Activated CD4-positive, alpha-beta T cell treated with anti-CD3 and anti-CD28 coated beads for 24 hours (primary cell): ENCODE measurements around the gene CENPA.
"Not testable (repeated sequence)": the region's sequence is repeated elsewhere in the genome, so short reads cannot be mapped to it uniquely, and the experiment has no call there.

ENCODE experiments used
- DNase-seq, 2 donors: peaks; one replicate each; pipeline ENCODE4 v3.0.0-alpha.2; 2020; ENCODE audit warnings: low read depth in 2 of 2

The CENPA gene

DNA sequence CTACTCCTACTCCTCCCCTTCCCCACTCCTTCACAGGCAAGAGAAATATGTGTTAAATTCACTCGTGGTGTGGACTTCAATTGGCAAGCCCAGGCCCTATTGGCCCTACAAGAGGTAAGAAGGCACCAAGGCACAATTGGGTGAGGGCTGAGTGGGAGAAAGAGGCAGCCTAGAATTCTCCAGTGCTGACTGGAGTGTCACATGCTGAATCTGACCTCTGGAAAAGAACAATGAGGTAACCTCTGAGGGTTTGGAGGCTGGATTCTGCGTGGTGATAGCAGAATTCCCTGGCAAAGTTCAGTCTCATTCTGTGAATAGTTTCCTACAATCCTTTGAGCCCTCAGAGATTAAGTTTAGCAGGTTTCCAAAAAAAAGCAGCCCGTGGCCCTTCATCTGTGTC is 6.9 kb downstream of the CENPA start:
- DNase-seq: no peak

- DNase-seq: no peak
Observed at GRCh38 chr2:26793518-26793917, 7.7 kb downstream of the CENPA start.

DNA sequence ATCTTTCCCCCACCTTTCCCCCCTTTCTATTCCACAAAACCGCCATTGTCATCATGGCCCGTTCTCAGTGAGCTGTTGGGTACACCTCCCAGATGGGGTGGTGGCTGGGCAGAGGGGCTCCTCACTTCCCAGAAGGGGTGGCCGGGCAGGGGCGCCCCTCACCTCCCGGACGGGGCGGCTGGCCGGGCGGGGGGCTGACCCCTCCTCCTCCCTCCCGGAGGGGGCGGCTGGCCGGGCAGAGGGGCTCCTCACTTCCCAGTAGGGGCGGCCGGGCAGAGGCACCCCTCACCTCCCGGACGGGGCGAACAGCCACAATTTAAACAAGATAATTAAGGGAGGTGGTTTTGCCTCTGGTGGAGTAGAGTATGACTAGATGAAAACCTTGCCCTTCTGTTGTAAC is 9.3 kb downstream of the CENPA start:
- not testable (repeated sequence) for DNase-seq

GRCh38 chr2:26801328-26801727 is 15.5 kb downstream of the CENPA start:
- DNase-seq: no peak

DNA sequence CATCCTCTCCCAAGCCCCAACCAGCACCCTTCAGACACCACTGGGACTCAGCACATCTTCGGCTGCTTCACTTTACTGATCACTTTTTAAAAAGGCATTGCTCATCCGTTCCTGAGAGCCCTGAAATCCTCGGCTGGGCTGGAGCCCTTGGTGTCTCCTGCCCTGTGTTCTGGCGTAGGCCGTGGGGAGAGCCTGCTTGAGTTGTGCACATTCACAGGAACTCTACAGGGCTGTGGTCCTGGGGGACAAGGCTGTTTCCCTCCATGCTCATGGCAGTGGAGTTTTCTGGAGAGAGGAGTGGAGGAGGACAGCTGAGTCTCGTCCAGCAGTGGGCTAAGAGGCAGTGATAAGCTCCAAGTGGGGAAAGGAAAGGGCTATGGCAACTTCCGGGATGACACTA is 15.9 kb downstream of the CENPA start:
- DNase-seq: no peak

DNA sequence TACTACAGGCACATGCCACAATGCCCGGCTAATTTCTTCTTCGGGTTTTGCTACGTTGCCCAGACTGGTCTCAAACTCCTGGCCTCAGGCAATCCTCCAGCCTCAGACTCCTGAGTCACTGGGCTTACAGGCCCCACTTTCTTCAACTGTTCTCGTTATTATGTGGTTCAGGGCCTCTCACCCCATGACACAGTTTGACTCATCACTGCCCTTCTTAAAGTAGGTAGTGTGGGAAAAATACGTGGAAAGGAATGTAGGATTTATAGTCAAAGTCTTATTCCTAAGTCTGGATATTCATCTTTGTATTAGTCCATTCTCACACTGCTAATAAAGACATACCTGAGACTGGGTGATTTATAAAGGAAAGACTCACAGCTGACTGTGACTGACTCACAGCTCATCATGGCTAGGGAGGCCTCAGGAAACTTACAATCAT is 19.4 kb downstream of the CENPA start:
- DNase-seq: no peak

- DNase-seq: no peak
Observed at GRCh38 chr2:26807788-26808460, 22.1 kb downstream of the CENPA start.

- no peak for DNase-seq
Observed at GRCh38 chr2:26809211-26809610, 23.4 kb downstream of the CENPA start.

DNA sequence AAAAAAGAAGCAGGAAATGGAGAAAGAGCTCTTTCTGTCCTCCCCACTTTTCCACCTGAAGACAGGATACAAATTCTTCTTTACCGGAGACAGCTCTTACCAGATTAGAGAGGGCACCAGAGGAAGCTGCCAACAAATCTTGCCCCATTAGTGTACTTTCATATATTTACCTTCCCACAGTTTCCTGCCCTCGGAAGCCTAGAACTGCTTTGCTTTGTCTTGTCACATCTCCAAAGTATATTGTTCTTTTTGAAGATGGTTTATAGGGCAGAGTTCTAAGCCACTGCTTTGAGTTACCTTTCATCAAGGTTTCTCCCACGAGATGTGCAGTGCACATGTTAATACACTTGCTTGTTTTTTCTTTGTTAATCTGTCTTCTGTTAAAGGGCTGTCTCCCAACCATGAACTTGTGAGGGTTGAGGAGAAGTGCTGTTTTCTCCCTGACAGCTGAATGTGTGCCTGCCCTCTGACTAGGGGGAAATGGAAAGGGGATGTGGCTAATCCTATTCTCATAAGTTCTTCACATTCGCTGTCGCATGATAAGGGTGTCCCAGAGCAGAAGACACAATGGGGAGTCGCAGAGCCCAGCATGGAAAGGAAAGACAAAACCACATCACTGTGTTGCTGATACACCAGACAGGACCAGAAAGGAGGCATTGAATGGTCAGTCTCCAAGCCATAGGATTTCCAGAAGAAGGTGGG is 24.2 kb downstream of the CENPA start:
- no peak for DNase-seq

GRCh38 chr2:26811261-26811660 is 25.4 kb downstream of the CENPA start:
- no peak for DNase-seq

GRCh38 chr2:26811791-26812694 is 26.2 kb downstream of the CENPA start:
- no peak for DNase-seq

GRCh38 chr2:26812731-26813130 is 26.9 kb downstream of the CENPA start:
- no peak for DNase-seq

- not testable (repeated sequence) for DNase-seq
Observed at GRCh38 chr2:26814072-26814765, 28.4 kb downstream of the CENPA start.

GRCh38 chr2:26816893-26817292 is 31.0 kb downstream of the CENPA start:
- no peak for DNase-seq

- DNase-seq: no peak
Observed at GRCh38 chr2:26818255-26818654, 32.4 kb downstream of the CENPA start.

DNA sequence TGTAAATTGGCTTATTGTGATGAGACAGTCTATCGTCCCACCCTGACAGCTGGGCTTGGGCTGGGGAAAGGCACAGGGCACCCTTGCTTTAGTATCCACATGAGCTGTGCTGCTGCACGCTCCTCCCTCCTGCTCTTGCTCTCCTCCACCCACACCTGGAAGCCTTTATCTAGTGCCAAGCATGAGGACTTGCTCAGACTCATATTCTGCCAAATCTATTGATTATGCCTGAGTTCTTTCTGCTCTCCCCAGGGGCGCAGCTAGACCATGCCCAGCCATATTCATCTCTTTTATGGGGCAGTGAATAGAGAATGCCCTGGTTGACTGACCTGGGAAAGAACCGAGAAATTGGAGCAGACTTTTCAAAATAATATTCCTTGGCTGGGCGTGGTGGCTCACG is 33.1 kb downstream of the CENPA start:
- no peak for DNase-seq

- DNase-seq: no peak
Observed at GRCh38 chr2:26820932-26821331, 35.1 kb downstream of the CENPA start.

GRCh38 chr2:26822877-26823276 is 37.0 kb downstream of the CENPA start:
- no peak for DNase-seq

- no peak for DNase-seq
Observed at GRCh38 chr2:26838121-26838906, 52.5 kb downstream of the CENPA start.

GRCh38 chr2:26840937-26841610 is 55.2 kb downstream of the CENPA start:
- no peak for DNase-seq

DNA sequence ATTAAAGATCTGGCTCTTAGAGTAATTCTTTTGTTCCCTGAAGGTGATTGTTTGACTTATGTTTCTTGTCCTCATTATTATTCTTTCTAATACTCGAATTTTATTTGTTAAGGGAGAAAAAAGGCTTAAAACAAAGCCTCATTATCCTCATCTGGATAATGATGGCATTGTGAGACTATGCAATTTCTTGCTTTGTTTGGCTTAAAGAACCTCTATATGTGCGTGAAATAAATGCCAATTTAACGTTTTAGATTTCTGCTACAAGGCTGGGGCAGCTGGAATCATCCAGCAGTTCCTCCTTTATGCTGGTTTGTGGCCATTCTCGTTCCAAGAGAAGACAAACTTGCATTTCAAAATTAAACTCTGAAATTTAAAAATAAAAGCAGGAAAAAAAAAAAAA is 57.2 kb downstream of the CENPA start:
- DNase-seq: no peak
